ENCODE data around the gene ACTN3. TPM values are rescaled to one million over a fixed set of nuclear protein-coding genes. Genes with fewer than 3 reads are reported as not detected.

ACTN3 gene
- polyA plus RNA-seq = 0.22 TPM
- long read RNA-seq, donor 1 = 0 reads
- long read RNA-seq, donor 2 = 0 reads
- long read RNA-seq, donor 3 = 0 reads
- long read RNA-seq, donor 4 = 0 reads
- long read RNA-seq, donor 5 = 0 reads
- long read RNA-seq, donor 6 = 0 reads
- long read RNA-seq, donor 7 = 0 reads
- long read RNA-seq, donor 8 = 0 reads
- long read RNA-seq, donor 9 = 0 reads
- long read RNA-seq, donor 10 = 0 reads
- long read RNA-seq, donor 11 = 0 reads

GRCh38 chr11:66546368-66546965 lies at the start of gene ACTN3:
TSS of gene ACTN3 (plus strand) at chr11:66546903. CDS start at chr11:66546938, 35 bp downstream.
- Histone ChIP-seq H3K36me3 (ENCODE audit: control insufficient read depth, insufficient read depth, low read length) (peaks cover 12% of the 10 kb centered on the region), H3K4me1 (ENCODE audit: control insufficient read depth, insufficient read depth, low read length) (peaks cover 28% of the 10 kb centered on the region), H3K4me3 (ENCODE audit: low read length) (peak within 1 kb of the TSS; percentile 66), H3K9me3 (ENCODE audit: control insufficient read depth, low read depth, low read length) (no peaks in the 10 kb centered on the region), H3K27me3 (ENCODE audit: control insufficient read depth, insufficient read depth, low read length) (peaks cover 8% of the 10 kb centered on the region), H3K27ac (ENCODE audit: low read length) (no peak within 1 kb of the TSS)
- WGBS (ENCODE audit: insufficient coverage, low lambda C conversion rate) = no CpG with 5 or more reads among the region's 37 CpGs
- no peak for DNase-seq

DNA sequence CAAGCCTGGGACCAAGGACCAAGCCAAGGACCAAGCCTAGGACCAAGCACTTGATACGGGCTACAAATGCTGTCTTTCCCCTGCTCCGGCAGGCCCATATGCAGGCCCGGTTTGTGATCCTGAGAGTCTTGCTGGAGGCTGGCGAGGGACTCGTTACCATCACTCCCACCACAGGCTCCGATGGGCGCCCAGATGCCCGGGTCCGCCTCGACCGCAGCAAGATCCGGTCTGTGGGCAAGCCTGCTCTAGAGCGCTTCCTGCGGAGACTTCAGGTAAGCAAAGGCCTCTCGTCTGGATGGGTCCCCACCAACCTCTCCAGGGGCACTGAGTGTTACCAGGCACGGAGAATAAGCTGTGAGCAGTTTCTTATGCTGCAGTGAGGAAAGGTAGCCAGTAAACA lies 49.5 kb upstream of the ACTN3 start:
- H3K27me3 ChIP-seq (ENCODE audit: control insufficient read depth, insufficient read depth, low read length) = no peaks in the 10 kb centered on the region
- peaks cover 20% of the 10 kb centered on the region for H3K4me1 ChIP-seq (ENCODE audit: control insufficient read depth, insufficient read depth, low read length)
- H3K27ac ChIP-seq (ENCODE audit: low read length) = no peak overlapping the region
- no peak for DNase-seq
- H3K4me3 ChIP-seq (ENCODE audit: low read length) = no peak overlapping the region
- no peaks in the 10 kb centered on the region for H3K9me3 ChIP-seq (ENCODE audit: control insufficient read depth, low read depth, low read length)
- peaks cover 16% of the 10 kb centered on the region for H3K36me3 ChIP-seq (ENCODE audit: control insufficient read depth, insufficient read depth, low read length)
- WGBS (ENCODE audit: insufficient coverage, low lambda C conversion rate) = no CpG with 5 or more reads among the region's 16 CpGs

GRCh38 chr11:66498506-66498905 lies 48.2 kb upstream of the ACTN3 start:
- H3K27ac ChIP-seq (ENCODE audit: low read length) = no peak overlapping the region

DNA sequence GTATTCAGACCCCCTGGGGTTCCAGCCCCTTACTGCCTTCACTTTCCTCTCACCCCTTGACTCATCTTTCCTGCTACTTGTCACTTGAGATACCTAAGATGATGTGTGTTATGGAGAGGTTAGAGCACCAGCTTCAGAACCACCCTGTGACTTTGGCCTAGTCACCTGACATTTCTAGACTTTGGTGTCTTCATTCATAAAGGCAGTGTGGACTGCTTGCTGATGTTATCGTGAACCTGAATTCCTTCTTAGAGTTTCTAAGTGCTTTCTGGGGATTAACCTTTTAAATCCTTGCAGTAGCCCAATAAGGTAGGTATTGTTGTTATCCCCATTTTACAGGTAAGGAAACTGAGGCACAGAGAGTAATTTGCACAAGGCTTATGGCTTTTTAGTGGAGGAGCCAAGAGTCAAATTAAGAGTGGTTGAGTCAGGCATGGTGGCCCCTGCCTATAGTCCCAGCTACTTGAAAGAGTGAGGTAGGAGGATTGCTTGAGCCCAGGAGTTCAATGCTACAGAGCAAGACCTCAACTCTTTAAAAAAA lies 41.4 kb upstream of the ACTN3 start:
- Histone ChIP-seq H3K4me3 (ENCODE audit: low read length) (no peak overlapping the region), H3K4me1 (ENCODE audit: control insufficient read depth, insufficient read depth, low read length) (peaks cover 4% of the 10 kb centered on the region), H3K27ac (ENCODE audit: low read length) (no peak overlapping the region), H3K9me3 (ENCODE audit: control insufficient read depth, low read depth, low read length) (no peaks in the 10 kb centered on the region), H3K36me3 (ENCODE audit: control insufficient read depth, insufficient read depth, low read length) (peaks cover 11% of the 10 kb centered on the region), H3K27me3 (ENCODE audit: control insufficient read depth, insufficient read depth, low read length) (no peaks in the 10 kb centered on the region)
- no CpG with 5 or more reads among the region's 1 CpG for WGBS (ENCODE audit: insufficient coverage, low lambda C conversion rate)
- peak in 1 of 2 donors; percentile 46 for DNase-seq

More at GRCh38 chr11:66498506-66498905, 48.2 kb upstream of the ACTN3 start:
- peaks cover 16% of the 10 kb centered on the region for H3K36me3 ChIP-seq (ENCODE audit: control insufficient read depth, insufficient read depth, low read length)
- no peaks in the 10 kb centered on the region for H3K27me3 ChIP-seq (ENCODE audit: control insufficient read depth, insufficient read depth, low read length)
- H3K4me3 ChIP-seq (ENCODE audit: low read length) = no peak overlapping the region
- no peaks in the 10 kb centered on the region for H3K9me3 ChIP-seq (ENCODE audit: control insufficient read depth, low read depth, low read length)
- DNase-seq = peak in 1 of 2 donors; percentile 63
- WGBS (ENCODE audit: insufficient coverage, low lambda C conversion rate) = 100% methylated on average over 2 of the region's 5 CpGs
- peaks cover 8% of the 10 kb centered on the region for H3K4me1 ChIP-seq (ENCODE audit: control insufficient read depth, insufficient read depth, low read length)

DNA sequence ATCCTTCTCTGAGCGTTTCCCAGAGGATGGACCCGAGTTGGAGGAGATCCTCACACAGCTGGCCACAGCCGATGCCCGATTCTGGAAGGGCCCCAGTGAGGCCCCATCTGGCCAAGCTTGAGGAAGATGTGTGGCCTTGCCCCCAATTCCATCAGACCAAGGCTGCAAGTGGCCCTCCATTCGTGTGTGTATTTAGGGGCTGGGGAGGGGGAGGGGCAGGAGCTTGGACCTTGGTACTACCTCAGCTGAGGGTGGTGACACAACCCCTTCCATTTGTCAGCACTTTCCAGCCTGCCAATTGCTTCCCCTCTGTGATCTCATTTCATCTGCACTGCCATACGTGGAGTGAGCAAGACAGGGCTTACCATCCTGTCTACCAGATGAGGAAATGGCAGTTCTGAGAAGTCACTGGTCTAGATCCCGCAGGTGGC lies 37.6 kb upstream of the ACTN3 start:
- H3K27me3 ChIP-seq (ENCODE audit: control insufficient read depth, insufficient read depth, low read length) = no peaks in the 10 kb centered on the region
- no peaks in the 10 kb centered on the region for H3K9me3 ChIP-seq (ENCODE audit: control insufficient read depth, low read depth, low read length)
- no peak overlapping the region for H3K4me3 ChIP-seq (ENCODE audit: low read length)
- peaks cover 18% of the 10 kb centered on the region for H3K36me3 ChIP-seq (ENCODE audit: control insufficient read depth, insufficient read depth, low read length)
- H3K4me1 ChIP-seq (ENCODE audit: control insufficient read depth, insufficient read depth, low read length) = peaks cover 7% of the 10 kb centered on the region
- H3K27ac ChIP-seq (ENCODE audit: low read length) = peak overlapping the region; percentile 9
- no CpG with 5 or more reads among the region's 7 CpGs for WGBS (ENCODE audit: insufficient coverage, low lambda C conversion rate)
- DNase-seq = peak in 1 of 2 donors; percentile 11

GRCh38 chr11:66510271-66510989 lies 36.3 kb upstream of the ACTN3 start, which contains the start of gene BBS1:
TSS of gene BBS1 (plus strand) at chr11:66510635. CDS start at chr11:66510660, 25 bp downstream.
- WGBS (ENCODE audit: insufficient coverage, low lambda C conversion rate) = no CpG with 5 or more reads among the region's 31 CpGs
- Histone ChIP-seq H3K4me1 (ENCODE audit: control insufficient read depth, insufficient read depth, low read length) (peaks cover 7% of the 10 kb centered on the region), H3K27ac (ENCODE audit: low read length) (peak within 1 kb of the TSS; percentile 9), H3K4me3 (ENCODE audit: low read length) (peak within 1 kb of the TSS; percentile 84), H3K9me3 (ENCODE audit: control insufficient read depth, low read depth, low read length) (no peaks in the 10 kb centered on the region), H3K36me3 (ENCODE audit: control insufficient read depth, insufficient read depth, low read length) (peaks cover 21% of the 10 kb centered on the region), H3K27me3 (ENCODE audit: control insufficient read depth, insufficient read depth, low read length) (no peaks in the 10 kb centered on the region)
- DNase-seq = peak; percentile 71 to 85

GRCh38 chr11:66510990-66511339 lies 35.7 kb upstream of the ACTN3 start:
- no CpG with 5 or more reads among the region's 5 CpGs for WGBS (ENCODE audit: insufficient coverage, low lambda C conversion rate)
- peak overlapping the region; percentile 84 for H3K4me3 ChIP-seq (ENCODE audit: low read length)
- peaks cover 24% of the 10 kb centered on the region for H3K36me3 ChIP-seq (ENCODE audit: control insufficient read depth, insufficient read depth, low read length)
- no peaks in the 10 kb centered on the region for H3K27me3 ChIP-seq (ENCODE audit: control insufficient read depth, insufficient read depth, low read length)
- no peaks in the 10 kb centered on the region for H3K9me3 ChIP-seq (ENCODE audit: control insufficient read depth, low read depth, low read length)
- H3K27ac ChIP-seq (ENCODE audit: low read length) = no peak overlapping the region
- DNase-seq = no peak
- peaks cover 7% of the 10 kb centered on the region for H3K4me1 ChIP-seq (ENCODE audit: control insufficient read depth, insufficient read depth, low read length)

GRCh38 chr11:66523611-66524010 lies 23.1 kb upstream of the ACTN3 start:
- 90% methylated on average over 4 of the region's 11 CpGs for WGBS (ENCODE audit: insufficient coverage, low lambda C conversion rate)
- no peaks in the 10 kb centered on the region for H3K4me1 ChIP-seq (ENCODE audit: control insufficient read depth, insufficient read depth, low read length)
- no peaks in the 10 kb centered on the region for H3K27me3 ChIP-seq (ENCODE audit: control insufficient read depth, insufficient read depth, low read length)
- no peak overlapping the region for H3K27ac ChIP-seq (ENCODE audit: low read length)
- no peaks in the 10 kb centered on the region for H3K9me3 ChIP-seq (ENCODE audit: control insufficient read depth, low read depth, low read length)
- H3K36me3 ChIP-seq (ENCODE audit: control insufficient read depth, insufficient read depth, low read length) = peaks cover 39% of the 10 kb centered on the region
- H3K4me3 ChIP-seq (ENCODE audit: low read length) = no peak overlapping the region
- no peak for DNase-seq

DNA sequence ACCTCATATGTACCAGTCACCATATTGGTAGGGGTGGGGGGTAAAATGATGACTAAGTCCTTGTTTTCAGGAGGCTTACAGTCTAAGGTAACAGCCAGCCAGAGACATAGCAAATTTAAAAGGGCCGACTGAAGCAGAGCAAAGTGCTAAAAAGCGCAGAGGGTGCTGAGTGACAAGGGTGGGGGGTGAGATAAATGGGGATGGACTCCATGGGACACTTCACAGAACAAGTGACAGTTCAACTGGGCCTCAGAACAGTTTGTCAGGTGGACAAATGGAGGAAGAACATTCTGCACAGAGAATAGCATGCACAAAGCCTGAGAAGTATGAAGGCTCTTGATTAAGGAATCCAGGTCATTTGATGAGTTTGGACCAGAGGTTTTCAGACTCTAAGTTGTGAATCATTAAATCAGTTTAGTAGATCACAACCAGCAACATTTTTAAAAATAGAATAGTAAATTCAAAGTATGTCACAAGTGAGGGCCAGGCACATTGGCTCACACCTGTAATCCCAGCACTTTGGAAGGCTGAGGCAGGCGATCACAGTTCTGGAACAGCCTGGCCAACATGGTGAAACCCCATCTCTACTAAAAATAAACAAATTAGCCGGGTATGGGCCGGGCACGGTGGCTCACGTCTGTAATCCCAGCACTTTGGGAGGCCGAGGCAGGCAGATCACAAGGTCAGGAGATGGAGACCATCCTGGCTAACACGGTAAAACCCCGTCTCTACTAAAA lies 22.2 kb upstream of the ACTN3 start:
- Histone ChIP-seq H3K27me3 (ENCODE audit: control insufficient read depth, insufficient read depth, low read length) (no peaks in the 10 kb centered on the region), H3K9me3 (ENCODE audit: control insufficient read depth, low read depth, low read length) (no peaks in the 10 kb centered on the region), H3K4me1 (ENCODE audit: control insufficient read depth, insufficient read depth, low read length) (no peaks in the 10 kb centered on the region), H3K36me3 (ENCODE audit: control insufficient read depth, insufficient read depth, low read length) (peaks cover 32% of the 10 kb centered on the region), H3K27ac (ENCODE audit: low read length) (no peak overlapping the region), H3K4me3 (ENCODE audit: low read length) (no peak overlapping the region)
- WGBS (ENCODE audit: insufficient coverage, low lambda C conversion rate) = no CpG with 5 or more reads among the region's 10 CpGs
- no peak for DNase-seq

DNA sequence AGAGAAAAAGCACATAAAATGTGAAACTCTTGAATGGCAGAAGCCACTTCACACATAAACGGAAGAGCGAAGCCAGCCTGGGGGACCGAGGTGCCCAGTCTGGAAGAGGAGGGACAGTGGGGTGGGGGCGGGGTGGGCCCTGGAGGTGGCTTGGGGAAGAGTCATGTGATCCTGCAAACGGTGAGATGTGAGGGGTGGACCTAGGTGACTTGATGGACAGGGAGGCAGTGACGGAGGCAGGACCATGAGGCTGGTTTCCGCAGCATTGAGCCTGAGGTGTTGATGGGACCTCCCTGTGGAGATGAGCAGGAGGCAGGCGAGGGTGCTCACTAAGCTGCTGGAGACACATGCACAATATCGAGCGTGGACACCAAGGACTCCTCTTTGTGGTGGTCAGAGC lies 17.6 kb upstream of the ACTN3 start:
- Histone ChIP-seq H3K9me3 (ENCODE audit: control insufficient read depth, low read depth, low read length) (no peaks in the 10 kb centered on the region), H3K4me3 (ENCODE audit: low read length) (no peak overlapping the region), H3K27ac (ENCODE audit: low read length) (no peak overlapping the region), H3K4me1 (ENCODE audit: control insufficient read depth, insufficient read depth, low read length) (no peaks in the 10 kb centered on the region), H3K27me3 (ENCODE audit: control insufficient read depth, insufficient read depth, low read length) (no peaks in the 10 kb centered on the region), H3K36me3 (ENCODE audit: control insufficient read depth, insufficient read depth, low read length) (peaks cover 38% of the 10 kb centered on the region)
- no peak for DNase-seq
- no CpG with 5 or more reads among the region's 10 CpGs for WGBS (ENCODE audit: insufficient coverage, low lambda C conversion rate)

Measured in large intestine (tissue), 12 donors.